Measurements from ENCODE around the gene ITPK1.
"Not testable (repeated sequence)": the region's sequence is repeated elsewhere in the genome, so short reads cannot be mapped to it uniquely, and the experiment has no call there.

Gene ITPK1

GRCh38 chr14:93082576-93083001 is 33.1 kb downstream of the ITPK1 start:
- no peak for DNase-seq

GRCh38 chr14:93081876-93082570 is 33.7 kb downstream of the ITPK1 start:
- DNase-seq = no peak

- no peak for DNase-seq
These were observed 35.8 kb downstream of the ITPK1 start for GRCh38 chr14:93079865-93080403.

- no peak for DNase-seq
These were observed 36.4 kb downstream of the ITPK1 start for GRCh38 chr14:93079321-93079720.

GRCh38 chr14:93078870-93079269 is 36.9 kb downstream of the ITPK1 start:
- DNase-seq = no peak

GRCh38 chr14:93076755-93077154 is 39.0 kb downstream of the ITPK1 start:
- DNase-seq = no peak

GRCh38 chr14:93075891-93076290 is 39.8 kb downstream of the ITPK1 start:
- DNase-seq = no peak

- peak in 1 of 2 donors; percentile 28 for DNase-seq
These were observed 41.6 kb downstream of the ITPK1 start for GRCh38 chr14:93073910-93074769.

GRCh38 chr14:93073358-93073707 is 42.4 kb downstream of the ITPK1 start:
- no peak for DNase-seq

GRCh38 chr14:93072659-93073357 is 42.9 kb downstream of the ITPK1 start:
- DNase-seq = no peak

GRCh38 chr14:93068711-93069110 is 47.0 kb downstream of the ITPK1 start:
- DNase-seq = no peak

GRCh38 chr14:93067088-93067487 is 48.6 kb downstream of the ITPK1 start:
- DNase-seq = no peak

GRCh38 chr14:93065272-93065730 is 50.4 kb downstream of the ITPK1 start:
- DNase-seq = no peak

- no peak for DNase-seq
These were observed 51.1 kb downstream of the ITPK1 start for GRCh38 chr14:93064411-93065271.

GRCh38 chr14:93063393-93063792 is 52.3 kb downstream of the ITPK1 start:
- no peak for DNase-seq

GRCh38 chr14:93062890-93063289 is 52.8 kb downstream of the ITPK1 start:
- DNase-seq = no peak

- not testable (repeated sequence) for DNase-seq
These were observed 53.7 kb downstream of the ITPK1 start for GRCh38 chr14:93062013-93062412.

GRCh38 chr14:93061380-93062012 is 54.2 kb downstream of the ITPK1 start:
- no peak for DNase-seq

GRCh38 chr14:93060841-93061240 is 54.9 kb downstream of the ITPK1 start:
- no peak for DNase-seq

GRCh38 chr14:93059917-93060545 is 55.7 kb downstream of the ITPK1 start:
- no peak for DNase-seq

- DNase-seq = no peak
These were observed 56.5 kb downstream of the ITPK1 start for GRCh38 chr14:93059260-93059659.

Data from hippocampal formation (tissue), 2 donors.